A549 (cell line): Measurements from ENCODE around the gene TTC32. TPM values are rescaled to one million over a fixed set of nuclear protein-coding genes. Genes with fewer than 3 reads are reported as not detected.

Experiments
- ATAC-seq, 2 experiments: fragments of 200-7000 bp in 1 of 2; fragments of >200 bp in 1 of 2; cut with Nextera tagmentation in 1 of 2; cut with Tn5 transposase in 1 of 2; 3 replicates each; pipeline versions ENCODE4 v1.8.0 to v1.9.1; 2018 to 2020; ENCODE audit warnings: mild to moderate bottlenecking in 1 of 2, moderate library complexity in 1 of 2
- CTCF ChIA-PET: fragments of 300-600 bp; sonication (Branson Sonifier 250); formaldehyde crosslinking; extraction: SDS; loops from one replicate; lab custom pipeline; 2021; ENCODE audit warnings: antibody characterized with exemption, inconsistent platforms; lab: Yijun Ruan, JAX
- POLR2A ChIA-PET: fragments of 350-600 bp; formaldehyde crosslinking; extraction: SDS; loops from one replicate; lab custom pipeline; 2021; ENCODE audit warnings: antibody characterized with exemption, inconsistent platforms; lab: Yijun Ruan, JAX
- DNase-seq, 2 experiments: peaks; one replicate each; pipeline versions ENCODE4 v3.0.0 to v3.0.0-alpha.2; 2011 to 2016; ENCODE audit warnings: low read depth in 1 of 2, low spot score in 1 of 2
- FAIRE-seq: peaks from 2 replicates; lab custom pipeline; 2011; peaks lifted over from hg19 to GRCh38; lab: Jason Lieb, UNC
- H3K27ac ChIP-seq, 2 experiments: fragments of >200 bp; sonication (Bioruptor Twin); formaldehyde crosslinking; 3 replicates each; pipeline ENCODE4 v1.5.1; 2016 to 2017
- H3K4me1 ChIP-seq: fragments of >200 bp; sonication (Bioruptor Twin); formaldehyde crosslinking; 3 replicates; pipeline ENCODE4 v1.6.1; 2016
- H3K4me2 ChIP-seq: fragments of >200 bp; sonication (Bioruptor Twin); formaldehyde crosslinking; 3 replicates; pipeline ENCODE4 v1.6.1; 2016
- H3K4me3 ChIP-seq: fragments of >200 bp; sonication (Bioruptor Twin); formaldehyde crosslinking; 3 replicates; pipeline ENCODE4 v1.5.1; 2016
- H3K9me3 ChIP-seq: fragments of >200 bp; sonication (Bioruptor Twin); formaldehyde crosslinking; 3 replicates; pipeline ENCODE4 v1.6.1; 2016
- BCL3 ChIP-seq: fragments of >200 bp; sonication (Bioruptor Twin); formaldehyde crosslinking; IDR thresholded peaks from 3 replicates; pipeline ENCODE4 v1.6.1; 2016
- CBX8 ChIP-seq: fragments of 200-600 bp; sonication (generic); IDR thresholded peaks from 2 replicates; pipeline ENCODE4 v1.6.1; 2016
- EHMT2 ChIP-seq: fragments of 200-600 bp; sonication (generic); IDR thresholded peaks from 2 replicates; pipeline ENCODE4 v1.6.1; 2016; ENCODE audit warnings: antibody characterized with exemption, low read depth, mild to moderate bottlenecking, moderate library complexity
- FOSL2 ChIP-seq, 2 experiments: fragments of 450-650 bp in 1 of 2; fragments of >200 bp in 1 of 2; sonication (Bioruptor Twin) in 1 of 2; formaldehyde crosslinking; IDR thresholded peaks; 2 replicates each; pipeline versions ENCODE4 v1.5.0 to v1.6.1; 2016 to 2020; ENCODE audit warnings: mild to moderate bottlenecking in 1 of 2, moderate library complexity in 1 of 2
- FOXS1 ChIP-seq: fragments of 250-450 bp; sonication (Bioruptor Pico); IDR thresholded peaks from 2 replicates; pipeline ENCODE4 v1.5.0; 2020; ENCODE audit warnings: mild to moderate bottlenecking, moderate library complexity
- HDAC2 ChIP-seq: fragments of 200-600 bp; sonication (generic); IDR thresholded peaks from 2 replicates; pipeline ENCODE4 v1.6.1; 2016
- JUNB ChIP-seq: fragments of >200 bp; sonication (Bioruptor Twin); formaldehyde crosslinking; IDR thresholded peaks from 2 replicates; pipeline ENCODE4 v1.6.1; 2016
- KDM5A ChIP-seq: fragments of 200-600 bp; sonication (generic); IDR thresholded peaks from 2 replicates; pipeline ENCODE4 v1.6.1; 2016; ENCODE audit warnings: antibody characterized with exemption, mild to moderate bottlenecking
- MYC ChIP-seq: IDR thresholded peaks from 2 replicates; pipeline ENCODE4 v1.6.1; 2012; ENCODE audit warnings: mild to moderate bottlenecking, inconsistent platforms, low read length, improper control_type of control experiment, borderline replicate concordance
- NPAS2 ChIP-seq: fragments of 250-450 bp; sonication (Bioruptor Pico); IDR thresholded peaks from 2 replicates; pipeline ENCODE4 v1.8.0; 2022; ENCODE audit warnings: mild to moderate bottlenecking, moderate library complexity, borderline replicate concordance
- POLR2A ChIP-seq: IDR thresholded peaks from 2 replicates; pipeline ENCODE4 v1.6.1; 2012; ENCODE audit warnings: mild to moderate bottlenecking, low read length
- RAD21 ChIP-seq, 2 experiments: fragments of >200 bp in 1 of 2; sonication (Bioruptor Twin) in 1 of 2; formaldehyde crosslinking in 1 of 2; IDR thresholded peaks in 1 of 2; conservative IDR thresholded peaks in 1 of 2; 2 replicates in 1 of 2; 3 replicates in 1 of 2; pipeline ENCODE4 v1.6.1; 2012 to 2018; ENCODE audit warnings: inconsistent platforms in 1 of 2
- RARB ChIP-seq: fragments of 250-450 bp; sonication (Bioruptor Pico); IDR thresholded peaks from 2 replicates; pipeline ENCODE4 v1.8.0; 2021; ENCODE audit warnings: mild to moderate bottlenecking, moderate library complexity
- RCOR1 ChIP-seq: fragments of 150-350 bp; IDR thresholded peaks from 2 replicates; pipeline ENCODE4 v1.6.1; 2014; ENCODE audit warnings: antibody characterized with exemption, low read length, low read depth
- RFX5 ChIP-seq: fragments of 450-650 bp; IDR thresholded peaks from 2 replicates; pipeline ENCODE4 v1.7.1; 2014; ENCODE audit warnings: antibody characterized with exemption, mild to moderate bottlenecking, moderate library complexity
- RNF2 ChIP-seq: fragments of 200-600 bp; sonication (generic); IDR thresholded peaks from 2 replicates; pipeline ENCODE4 v1.6.1; 2016; ENCODE audit warnings: low read depth, mild to moderate bottlenecking, antibody characterized with exemption, moderate library complexity, borderline replicate concordance
- TFCP2L1 ChIP-seq: fragments of 250-450 bp; sonication (Bioruptor Pico); IDR thresholded peaks from 2 replicates; pipeline ENCODE4 v1.5.0; 2021; ENCODE audit warnings: mild to moderate bottlenecking
- TP53 ChIP-seq: fragments of 250-450 bp; sonication (Bioruptor Pico); IDR thresholded peaks from 2 replicates; pipeline ENCODE4 v1.5.0; 2021; ENCODE audit warnings: mild to moderate bottlenecking, moderate library complexity
- ZNF302 ChIP-seq: fragments of 250-450 bp; sonication (Bioruptor Pico); IDR thresholded peaks from 2 replicates; pipeline ENCODE4 v1.9.0; 2021; ENCODE audit warnings: inconsistent platforms, mild to moderate bottlenecking, moderate library complexity
- ZSCAN20 ChIP-seq: fragments of 250-450 bp; sonication (Bioruptor Pico); IDR thresholded peaks from 2 replicates; pipeline ENCODE4 v1.8.0; 2022; ENCODE audit warnings: mild to moderate bottlenecking, moderate library complexity
- WGBS: methylation state at CpG from one replicate; pipeline ENCODE4 v1.1.6; 2017; ENCODE audit errors: missing lambda C conversion rate; 5-methylcytosine and 5-hydroxymethylcytosine counted together
- polyA plus RNA-seq, 4 experiments: library from polyadenylated mRNA; depleted of rRNA in 3 of 4; stranded (reverse); fragments of >200 nt; fragmentation: RNase III in 1 of 4; extraction: RNeasy Plus Mini Kit Qiagen cat#74134 plus additional on column Dnase treatment in 1 of 4; gene quantifications; 2 replicates in 3 of 4; 3 replicates in 1 of 4; pipeline ENCODE4 v1.2.3, GENCODE V29; 2011 to 2017
- TF ChIP-seq, protein P1 (sequence below): fragments of >200 bp; sonication (Bioruptor Twin); formaldehyde crosslinking; IDR thresholded peaks from 2 replicates; pipeline ENCODE4 v1.6.1; 2016

The TTC32 gene
- polyA plus RNA-seq, 2 of the 4 experiments (the other 2 are of a cell fraction), result 22.4 to 37.1 TPM

- CTCF ChIA-PET, result interaction anchor here (1.0 to 6.2 kb wide), 2 partner anchors 11 to 328 kb away, joined by 3 to 53 read pairs; no protein-coding TSS in a partner anchor
- Histone ChIP-seq H3K4me1 (no peaks in the 10 kb centered on the region), H3K4me2 (no peak overlapping the region), H3K9me3 (no peaks in the 10 kb centered on the region), H3K4me3 (no peak overlapping the region), H3K27ac (no peak overlapping the region)
- ATAC-seq (no peak), DNase-seq (no peak), FAIRE-seq (no peak)
- TF ChIP-seq FOXS1 (CRISPR knock-in tag), result no peak
- no peak for TF ChIP-seq KDM5A
- POLR2A ChIA-PET, result no interaction called here
- 75% methylated on average over 3 of the region's 3 CpGs for WGBS
These were observed 27.1 kb downstream of the TTC32 start for GRCh38 chr2:19874726-19875125.

GRCh38 chr2:19873014-19873413 lies 28.8 kb downstream of the TTC32 start:
- WGBS, result 54% methylated on average over 5 of the region's 5 CpGs
- Histone ChIP-seq H3K4me2 (no peak overlapping the region), H3K9me3 (no peaks in the 10 kb centered on the region)
- FAIRE-seq (no peak), ATAC-seq (no peak)
- CTCF ChIA-PET, result interaction anchor here (0.9 to 6.2 kb wide), 5 partner anchors 8 to 1353 kb away, joined by 3 to 53 read pairs (median 4); no protein-coding TSS in a partner anchor
- no peak for TF ChIP-seq NPAS2 (CRISPR knock-in tag)
- TF ChIP-seq JUNB, result no peak
- TF ChIP-seq BCL3, result no peak
- no peak for TF ChIP-seq TFCP2L1 (CRISPR knock-in tag)
- TF ChIP-seq, protein P1, sequence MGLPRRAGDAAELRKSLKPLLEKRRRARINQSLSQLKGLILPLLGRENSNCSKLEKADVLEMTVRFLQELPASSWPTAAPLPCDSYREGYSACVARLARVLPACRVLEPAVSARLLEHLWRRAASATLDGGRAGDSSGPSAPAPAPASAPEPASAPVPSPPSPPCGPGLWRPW, result no peak
- TF ChIP-seq, all 56 proteins: peak for 0
- H3K4me3 ChIP-seq, result no peak overlapping the region
- POLR2A ChIA-PET, result no interaction called here
- no peak overlapping the region for H3K27ac ChIP-seq
- no peaks in the 10 kb centered on the region for H3K4me1 ChIP-seq
- DNase-seq, result no peak

DNA sequence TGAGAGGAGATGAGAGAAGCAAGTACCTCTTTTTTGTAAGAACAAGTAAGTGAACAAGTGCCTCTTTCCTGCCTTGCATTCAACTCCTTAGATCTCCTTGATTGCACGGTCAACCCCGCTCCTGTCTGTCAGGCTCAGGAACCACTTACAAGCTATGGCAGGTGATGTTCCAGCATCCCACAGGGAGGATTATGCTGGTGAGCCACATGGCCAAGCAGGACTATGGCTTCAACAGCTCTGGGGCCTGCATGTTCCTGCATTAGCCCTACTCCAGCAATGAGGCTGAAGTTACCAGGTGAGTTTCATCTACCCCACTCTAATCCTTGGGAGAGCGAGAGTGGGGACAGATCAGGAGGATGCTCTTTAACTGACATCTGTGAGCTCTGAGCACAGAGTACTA lies 29.5 kb downstream of the TTC32 start:
- CTCF ChIA-PET, result interaction anchor here (1.0 to 6.2 kb wide), 5 partner anchors 9 to 1352 kb away, joined by 3 to 53 read pairs (median 4); no protein-coding TSS in a partner anchor
- Histone ChIP-seq H3K9me3 (no peaks in the 10 kb centered on the region), H3K27ac (no peak overlapping the region), H3K4me1 (no peaks in the 10 kb centered on the region), H3K4me2 (no peak overlapping the region), H3K4me3 (no peak overlapping the region)
- POLR2A ChIA-PET, result no interaction called here
- TF ChIP-seq RNF2 (no peak), CBX8 (no peak), FOSL2 (IDR thresholded peaks at IDR 0.05) (no peak), FOSL2 (CRISPR knock-in tag; IDR thresholded peaks at IDR 0.05) (no peak)
- TF ChIP-seq, protein P1, result no peak
- DNase-seq (no peak), FAIRE-seq (no peak), ATAC-seq (no peak)
- WGBS, result 92% methylated on average over 3 of the region's 3 CpGs

DNA sequence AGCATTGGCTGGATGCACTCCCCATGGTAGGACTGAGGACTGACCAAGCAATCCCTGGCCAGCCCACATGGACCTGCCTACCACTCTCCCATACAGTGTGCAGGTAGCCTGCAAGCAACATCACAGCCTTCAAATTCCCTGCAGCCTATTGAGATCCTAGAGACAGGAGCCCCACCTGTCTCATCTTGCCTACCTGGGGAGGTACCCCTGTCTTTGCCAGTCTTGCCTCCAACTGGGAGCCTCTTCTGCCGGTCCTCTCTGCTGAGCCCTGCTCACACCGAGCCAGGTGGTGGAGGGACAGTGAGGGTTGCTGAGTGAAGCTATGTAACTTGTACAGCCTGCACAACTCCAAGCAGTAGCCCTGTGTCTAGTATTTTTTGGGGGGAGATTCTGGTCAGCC lies 29.9 kb downstream of the TTC32 start:
- CTCF ChIA-PET, result interaction anchor here (1.0 to 6.2 kb wide), 3 partner anchors 8 to 502 kb away, joined by 3 to 53 read pairs (median 5); no protein-coding TSS in a partner anchor

DNA sequence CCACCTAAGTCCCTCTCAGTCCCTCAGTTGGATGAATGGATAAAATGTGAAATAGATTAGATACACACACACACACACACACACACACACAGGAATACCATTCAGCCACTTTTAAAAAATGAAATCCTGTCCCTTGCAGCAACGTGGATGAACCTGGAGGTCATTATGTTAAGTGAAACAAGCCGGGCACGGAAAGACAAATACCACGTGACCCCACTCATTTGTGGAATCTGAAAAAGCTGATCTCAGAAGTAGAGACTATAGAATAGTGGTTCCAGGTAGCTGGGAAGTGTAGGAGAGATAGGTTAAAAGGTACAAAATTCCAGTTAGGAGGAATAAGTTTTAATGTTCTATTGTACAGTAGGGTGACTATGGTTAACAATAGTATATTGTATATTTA lies 31.0 kb downstream of the TTC32 start:
- POLR2A ChIA-PET, result no interaction called here
- no peak for ATAC-seq
- Histone ChIP-seq H3K4me1 (no peaks in the 10 kb centered on the region), H3K4me3 (no peak overlapping the region), H3K27ac (no peak overlapping the region), H3K4me2 (no peak overlapping the region), H3K9me3 (no peaks in the 10 kb centered on the region)
- CTCF ChIA-PET, result interaction anchor here (0.7 kb wide), 1 partner anchor 1122 kb away, joined by 3 read pairs; no protein-coding TSS in a partner anchor
- FAIRE-seq, result no peak
- TF ChIP-seq MYC (no peak), EHMT2 (no peak), TFCP2L1 (CRISPR knock-in tag) (no peak), TP53 (CRISPR knock-in tag) (no peak), RFX5 (no peak), HDAC2 (no peak), RCOR1 (no peak), RAD21 (conservative IDR thresholded peaks at IDR 0.05 in 1 of 2, IDR thresholded peaks at IDR 0.05 in 1 of 2) (no peak), RARB (no peak)
- TF ChIP-seq, protein P1, result no peak
- 61% methylated on average over 4 of the region's 4 CpGs for WGBS
- no peak for DNase-seq

More for the DNA sequence above, 29.9 kb downstream of the TTC32 start:
- no peak for FAIRE-seq
- no peaks in the 10 kb centered on the region for H3K9me3 ChIP-seq
- no peak overlapping the region for H3K27ac ChIP-seq
- TF ChIP-seq, protein P1, result no peak
- TF ChIP-seq ZSCAN20 (no peak), ZNF302 (CRISPR knock-in tag) (no peak), POLR2A (0 out of 2 replicates have a peak, but pooled peaks have one; percentile 8)
- no peak overlapping the region for H3K4me3 ChIP-seq
- ATAC-seq, result no peak
- no peaks in the 10 kb centered on the region for H3K4me1 ChIP-seq
- no peak overlapping the region for H3K4me2 ChIP-seq
- DNase-seq, result no peak
- WGBS, result 77% methylated on average over 2 of the region's 2 CpGs
- POLR2A ChIA-PET, result no interaction called here
